ENCODE data around the gene SYNE4. TPM values are rescaled to one million over a fixed set of nuclear protein-coding genes. Genes with fewer than 3 reads are reported as not detected.

The SYNE4 gene
- total and polyA plus RNA-seq, 12 donors = 0.26 to 0.62 (median 0.37) TPM; not detected in 7

DNA sequence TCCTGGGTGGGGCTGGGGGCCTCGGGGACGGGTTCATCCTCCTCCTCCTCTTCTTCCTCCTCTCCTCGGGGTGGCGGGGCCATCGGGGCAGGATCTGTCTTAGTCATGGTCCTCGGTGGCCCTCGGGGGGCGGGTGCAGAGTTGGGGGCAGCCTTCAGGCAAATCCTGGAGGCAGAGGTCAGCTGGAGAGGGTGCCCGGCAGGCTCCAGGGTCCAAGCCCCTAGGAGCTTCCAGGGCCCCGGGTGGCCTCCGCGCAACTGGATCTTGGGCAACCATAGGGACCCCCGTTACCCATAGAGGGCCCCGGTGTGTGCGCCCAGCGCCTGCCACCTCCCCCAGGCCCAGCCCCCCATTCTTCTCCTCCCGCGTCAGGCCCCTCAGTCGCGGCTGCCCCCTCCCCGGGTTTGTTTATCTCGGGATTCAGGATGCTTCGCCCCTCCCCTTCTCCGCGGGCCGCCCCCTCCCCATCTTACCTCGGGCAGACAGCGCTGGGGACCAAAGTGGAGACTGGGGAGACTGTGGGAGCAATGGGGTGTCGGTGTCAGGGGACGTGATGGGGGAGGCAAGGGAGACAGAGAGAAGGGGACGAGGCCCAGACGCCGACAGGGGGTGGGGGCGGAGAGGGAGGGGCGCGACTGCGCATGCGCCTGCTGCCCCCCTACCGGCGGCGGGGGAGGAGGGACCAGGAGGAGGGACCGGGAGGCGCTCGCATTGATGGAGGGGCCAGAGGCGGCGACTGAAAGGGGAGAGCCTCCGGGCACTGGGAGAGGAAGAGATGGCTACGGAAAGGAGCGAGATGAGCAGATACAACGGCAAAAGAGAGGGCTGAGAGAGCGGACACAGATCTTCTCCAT lies 23.9 kb upstream of the SYNE4 start, which contains the start of gene CLIP3:
TSS of gene CLIP3 (minus strand) at position 623 of the 854 bp plus-strand sequence. CDS start at position 107, 516 bp downstream.
- Histone ChIP-seq H3K4me1 (peaks cover 0 to 16% (median 10%) of the 10 kb centered on the region in 9 donors), H3K27ac (peak within 1 kb of the TSS in 6 of 10 donors; percentile 21 to 62 (median 33)), H3K36me3 (peaks cover 0 to 12% (median 0%) of the 10 kb centered on the region in 9 donors), H3K9me3 (no peaks in the 10 kb centered on the region), H3K27me3 (peaks cover 0 to 11% (median 0%) of the 10 kb centered on the region in 7 donors), H3K4me3 (peak within 1 kb of the TSS; percentile 38 to 65 (median 52))
- WGBS, 2 donors = 4 to 5% methylated on average over 49 to 51 of the region's 51 CpGs
- intact Hi-C loops (cut with DNase I) = no loop called here
- TF ChIP-seq, protein P1, sequence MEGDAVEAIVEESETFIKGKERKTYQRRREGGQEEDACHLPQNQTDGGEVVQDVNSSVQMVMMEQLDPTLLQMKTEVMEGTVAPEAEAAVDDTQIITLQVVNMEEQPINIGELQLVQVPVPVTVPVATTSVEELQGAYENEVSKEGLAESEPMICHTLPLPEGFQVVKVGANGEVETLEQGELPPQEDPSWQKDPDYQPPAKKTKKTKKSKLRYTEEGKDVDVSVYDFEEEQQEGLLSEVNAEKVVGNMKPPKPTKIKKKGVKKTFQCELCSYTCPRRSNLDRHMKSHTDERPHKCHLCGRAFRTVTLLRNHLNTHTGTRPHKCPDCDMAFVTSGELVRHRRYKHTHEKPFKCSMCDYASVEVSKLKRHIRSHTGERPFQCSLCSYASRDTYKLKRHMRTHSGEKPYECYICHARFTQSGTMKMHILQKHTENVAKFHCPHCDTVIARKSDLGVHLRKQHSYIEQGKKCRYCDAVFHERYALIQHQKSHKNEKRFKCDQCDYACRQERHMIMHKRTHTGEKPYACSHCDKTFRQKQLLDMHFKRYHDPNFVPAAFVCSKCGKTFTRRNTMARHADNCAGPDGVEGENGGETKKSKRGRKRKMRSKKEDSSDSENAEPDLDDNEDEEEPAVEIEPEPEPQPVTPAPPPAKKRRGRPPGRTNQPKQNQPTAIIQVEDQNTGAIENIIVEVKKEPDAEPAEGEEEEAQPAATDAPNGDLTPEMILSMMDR (IDR thresholded peaks at IDR 0.05) = peak in 2 of 9 donors; percentile 10 to 17
- peak; percentile 78 to 91 (median 85) for ATAC-seq
- DNase-seq = peak; percentile 70 to 75

DNA sequence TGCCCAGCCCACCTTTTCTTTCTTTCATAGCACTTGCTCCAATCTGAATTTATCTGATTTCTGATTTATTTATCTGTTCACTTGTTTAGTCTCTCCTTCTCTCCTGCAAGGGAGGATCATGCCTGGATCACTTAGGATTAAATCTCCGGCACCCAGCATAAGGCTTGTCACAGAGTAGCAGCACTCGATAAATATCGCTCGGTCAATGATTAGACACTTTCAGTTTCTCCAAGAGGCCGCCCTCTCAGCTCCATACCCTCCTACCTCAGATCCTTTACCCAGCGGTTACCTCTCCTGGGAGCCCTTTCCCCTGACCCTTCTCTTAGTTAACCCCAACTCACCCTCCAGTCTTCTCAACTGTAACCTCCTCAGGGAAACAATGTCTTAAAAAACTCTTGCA lies 22.7 kb upstream of the SYNE4 start:
- no peak overlapping the region for H3K27ac ChIP-seq
- intact Hi-C loops (cut with DNase I) = no loop called here
- ATAC-seq (no peak), DNase-seq (no peak)
- no peak overlapping the region for H3K4me3 ChIP-seq
- H3K4me1 ChIP-seq = peaks cover 0 to 16% (median 10%) of the 10 kb centered on the region in 9 donors
- H3K9me3 ChIP-seq = no peaks in the 10 kb centered on the region
- peaks cover 0 to 11% (median 0%) of the 10 kb centered on the region in 7 donors for H3K27me3 ChIP-seq
- WGBS, 2 donors = 95 to 96% methylated on average over 6 of the region's 6 CpGs
- H3K36me3 ChIP-seq = peaks cover 0 to 17% (median 0%) of the 10 kb centered on the region in 9 donors
- TF ChIP-seq, protein P1 (IDR thresholded peaks at IDR 0.05) = no peak

DNA sequence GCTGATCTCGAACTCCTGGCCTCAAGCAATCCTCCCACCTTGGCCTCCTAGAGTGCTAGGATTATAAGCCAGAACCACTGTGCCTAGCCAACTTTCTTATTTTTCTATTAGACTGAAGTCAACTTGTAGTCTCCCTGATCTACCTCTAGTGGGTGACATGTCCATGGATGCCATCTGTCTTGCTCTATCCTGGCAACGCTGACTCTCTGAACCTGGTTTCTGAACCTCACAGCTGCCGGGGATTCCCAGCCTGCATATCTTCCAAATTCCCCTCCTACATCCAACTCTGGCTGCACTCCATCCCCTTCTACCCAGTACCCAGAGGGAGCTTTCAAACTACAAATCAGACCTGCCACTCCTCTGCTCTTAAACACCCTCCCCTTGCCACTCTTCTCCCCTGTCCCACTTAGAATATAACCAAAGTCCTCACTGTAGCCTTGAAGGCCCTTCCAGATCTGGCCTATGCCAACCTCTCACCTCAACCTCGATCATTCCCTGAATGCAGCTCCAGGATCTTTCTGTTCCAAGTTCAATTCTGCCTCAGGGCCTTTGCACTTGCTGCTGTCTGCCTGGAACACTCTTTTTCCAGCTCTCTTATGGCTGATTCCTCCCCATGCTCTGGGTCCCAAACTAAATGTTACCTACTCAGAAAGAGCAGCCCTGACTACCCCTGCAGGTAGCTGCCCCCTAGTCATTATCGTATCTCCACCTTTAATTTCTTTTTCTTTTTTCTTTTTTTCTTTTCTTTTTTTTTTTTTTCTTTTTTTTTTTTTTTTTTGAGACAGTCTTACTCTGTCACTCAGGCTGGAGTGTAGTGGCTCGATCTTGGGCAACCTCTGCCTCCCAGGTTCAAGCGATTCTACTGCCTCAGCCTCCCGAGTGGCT lies 21.9 kb upstream of the SYNE4 start:
- 88 to 91% methylated on average over 8 of the region's 8 CpGs for WGBS, 2 donors
- Histone ChIP-seq H3K4me1 (peaks cover 0 to 16% (median 10%) of the 10 kb centered on the region in 9 donors), H3K4me3 (no peak overlapping the region), H3K36me3 (peaks cover 0 to 24% (median 0%) of the 10 kb centered on the region in 9 donors), H3K27me3 (peaks cover 0 to 11% (median 0%) of the 10 kb centered on the region in 7 donors), H3K9me3 (no peaks in the 10 kb centered on the region), H3K27ac (no peak overlapping the region)
- TF ChIP-seq, protein P1 (IDR thresholded peaks at IDR 0.05) = no peak
- intact Hi-C loops (cut with DNase I) = no loop called here
- ATAC-seq (no peak), DNase-seq (no peak)

All from heart right ventricle (tissue), 16 donors.